B cell (primary cell): Measurements from ENCODE around the gene PRPF4. TPM values are rescaled to one million over a fixed set of nuclear protein-coding genes. Genes with fewer than 3 reads are reported as not detected.

Experiments used
- ATAC-seq: fragments of 200-7000 bp; cut with Tn5 transposase; one replicate; pipeline ENCODE4 v1.10.0; 2021; ENCODE audit warnings: low read depth, mild to moderate bottlenecking, moderate number of reproducible peaks, moderate library complexity
- CTCF ChIA-PET: fragments of 350-600 bp; sonication (Branson Sonifier 250); formaldehyde crosslinking; loops from one replicate; lab custom pipeline; 2021; ENCODE audit warnings: antibody characterized with exemption, inconsistent platforms; lab: Charles Lee
- POLR2A ChIA-PET: fragments of 350-600 bp; sonication (Branson Sonifier 250); formaldehyde crosslinking; loops from one replicate; lab custom pipeline; 2021; ENCODE audit warnings: antibody characterized with exemption; lab: Charles Lee
- DNase-seq: peaks from one replicate; pipeline ENCODE4 v3.0.0; 2013
- H2AFZ ChIP-seq: 2 replicates; pipeline ENCODE4 v1.6.1; 2012; ENCODE audit warnings: mild to moderate bottlenecking, low read depth, low read length; ENCODE audit not compliant: insufficient read depth, poor library complexity, severe bottlenecking
- H3K27ac ChIP-seq, 2 donors: 1 replicate in 1 of 2; 2 replicates in 1 of 2; pipeline ENCODE4 v1.5.1; 2012 to 2013; ENCODE audit warnings: low read length in 2 of 2, mild to moderate bottlenecking in 2 of 2, moderate library complexity in 1 of 2
- H3K27me3 ChIP-seq, 4 experiments: fragments of 200-600 bp in 1 of 4; sonication (generic) in 1 of 4; replicated peaks in 1 of 4; 1 replicate in 2 of 4; 2 replicates in 2 of 4; pipeline versions ENCODE4 v1.6.1 to v1.7.0; 2013 to 2016; ENCODE audit warnings: low read length in 3 of 4, mild to moderate bottlenecking in 2 of 4, mixed read lengths in 1 of 4, moderate library complexity in 1 of 4; ENCODE audit not compliant: insufficient read depth in 4 of 4, control insufficient read depth in 3 of 4; ENCODE audit errors: control extremely low read depth in 1 of 4
- H3K36me3 ChIP-seq, 2 experiments: replicated peaks in 1 of 2; 1 replicate in 1 of 2; 2 replicates in 1 of 2; pipeline versions ENCODE4 v1.6.1 to v1.7.1; 2013; ENCODE audit warnings: low read length in 1 of 2; ENCODE audit not compliant: insufficient read depth in 2 of 2, control insufficient read depth in 1 of 2; ENCODE audit errors: control extremely low read depth in 1 of 2, extremely low read depth in 1 of 2
- H3K4me1 ChIP-seq, 2 donors: fragments of 200-600 bp in 1 of 2; sonication (generic) in 1 of 2; 1 replicate in 1 of 2; 2 replicates in 1 of 2; pipeline versions ENCODE4 v1.5.1 to v1.6.1; 2013 to 2017; ENCODE audit warnings: low read length in 2 of 2; ENCODE audit not compliant: control insufficient read depth in 2 of 2, insufficient read depth in 2 of 2
- H3K4me2 ChIP-seq: replicated peaks from 2 replicates; pipeline ENCODE3; 2012; ENCODE audit warnings: mild to moderate bottlenecking, low read depth, low read length; ENCODE audit not compliant: poor library complexity, severe bottlenecking
- H3K4me3 ChIP-seq, 5 experiments: fragments of 200-600 bp in 1 of 5; sonication (generic) in 1 of 5; 1 replicate in 3 of 5; 2 replicates in 2 of 5; pipeline versions ENCODE4 v1.5.1 to v1.7.0; 2011 to 2016; ENCODE audit warnings: low read length in 4 of 5, mild to moderate bottlenecking in 4 of 5, low read depth in 2 of 5, control low read depth in 1 of 5, moderate library complexity in 1 of 5; ENCODE audit not compliant: insufficient read depth in 1 of 5; ENCODE audit errors: control extremely low read depth in 1 of 5, extremely low read depth in 1 of 5
- H3K79me2 ChIP-seq: fragments of 200-600 bp; sonication (generic); one replicate; pipeline ENCODE4 v1.6.0; 2016; ENCODE audit warnings: low read length; ENCODE audit not compliant: control insufficient read depth, insufficient read depth
- H3K9ac ChIP-seq: fragments of 200-600 bp; sonication (generic); 2 replicates; pipeline ENCODE4 v1.6.1; 2017; ENCODE audit warnings: mild to moderate bottlenecking, low read length, moderate library complexity
- H3K9me3 ChIP-seq, 3 donors: one replicate each; pipeline versions ENCODE4 v1.6.1 to v1.7.1; 2013; ENCODE audit warnings: low read length in 2 of 3; ENCODE audit not compliant: control insufficient read depth in 2 of 3, insufficient read depth in 1 of 3; ENCODE audit errors: control extremely low read depth in 1 of 3
- H4K20me1 ChIP-seq: 2 replicates; pipeline ENCODE4 v1.6.0; 2012; ENCODE audit warnings: mild to moderate bottlenecking, low read length; ENCODE audit not compliant: insufficient read depth, control insufficient read depth, poor library complexity, severe bottlenecking
- H3K27ac Mint-ChIP-seq: one replicate; pipeline ENCODE4 v1.8.0; 2021; ENCODE audit warnings: mixed read lengths
- H3K27me3 Mint-ChIP-seq: one replicate; pipeline ENCODE4 v1.8.0; 2021; ENCODE audit warnings: mixed read lengths
- H3K4me1 Mint-ChIP-seq: one replicate; pipeline ENCODE4 v1.8.0; 2021; ENCODE audit warnings: mixed read lengths
- H3K4me3 Mint-ChIP-seq: one replicate; pipeline ENCODE4 v1.8.0; 2021; ENCODE audit warnings: mixed read lengths
- H3K9me3 Mint-ChIP-seq: one replicate; pipeline ENCODE4 v1.8.0; 2022; ENCODE audit warnings: mixed read lengths; ENCODE audit not compliant: insufficient read depth
- CTCF ChIP-seq: fragments of 200-600 bp; IDR thresholded peaks from one replicate; pipeline ENCODE4 v1.8.0; 2022; ENCODE audit warnings: antibody characterized with exemption, mild to moderate bottlenecking
- EZH2 ChIP-seq: IDR thresholded peaks from 2 replicates; pipeline ENCODE4 v1.6.1; 2012; ENCODE audit warnings: borderline replicate concordance, low read depth, mild to moderate bottlenecking, moderate library complexity, low read length; ENCODE audit not compliant: insufficient read depth, poor library complexity, severe bottlenecking
- WGBS: methylation state at CpG from one replicate; pipeline ENCODE4 v1.1.5; 2013; ENCODE audit warnings: missing lambda C conversion rate; ENCODE audit not compliant: insufficient coverage; 5-methylcytosine and 5-hydroxymethylcytosine counted together
- intact Hi-C: fragments of 100-400 bp; cut with micrococcal nuclease; formaldehyde crosslinking; loops from one replicate; pipeline ENCODE4 v1.10.0; 2022
- polyA plus RNA-seq: library from polyadenylated mRNA; depleted of rRNA; stranded (reverse); fragments of >200 nt; gene quantifications from 2 replicates; pipeline ENCODE4 v1.2.3, GENCODE V29; 2012
- total RNA-seq, 2 donors: library from RNA; stranded (reverse); fragments of 120-200 nt in 1 of 2; gene quantifications; 1 replicate in 1 of 2; 2 replicates in 1 of 2; pipeline versions ENCODE4 v1.2.3 to v1.2.4, GENCODE V29; 2013 to 2022

Gene PRPF4
- total and polyA plus RNA-seq, 2 donors (not counting 1 experiment from before 2014, with no cell fraction given) = 11.4 to 30.8 TPM

- Mint-ChIP-seq H3K4me1 (no peaks in the 10 kb centered on the region), H3K9me3 (no peaks in the 10 kb centered on the region), H3K4me3 (no peak overlapping the region), H3K27ac (no peak overlapping the region), H3K27me3 (peaks cover 14% of the 10 kb centered on the region)
- no peaks in the 10 kb centered on the region for H3K9me3 ChIP-seq
- peaks cover 0 to 5% (median 0%) of the 10 kb centered on the region in 4 experiments for H3K27me3 ChIP-seq
- H3K4me3 ChIP-seq = no peak overlapping the region
- no peak overlapping the region for H3K27ac ChIP-seq
- no peaks in the 10 kb centered on the region for H4K20me1 ChIP-seq
- H3K4me2 ChIP-seq = no peak overlapping the region
- no peaks in the 10 kb centered on the region for H3K79me2 ChIP-seq
- ChIA-PET POLR2A (no interaction called here), CTCF (no interaction called here)
- peaks cover 0 to 10% of the 10 kb centered on the region in 2 experiments for H3K36me3 ChIP-seq
- 83% methylated on average over 7 of the region's 9 CpGs for WGBS
- no peak overlapping the region for H3K9ac ChIP-seq
- TF ChIP-seq EZH2 = no peak
- no peak for TF ChIP-seq CTCF
- no peaks in the 10 kb centered on the region for H3K4me1 ChIP-seq
- intact Hi-C loops = no loop called here
- DNase-seq (no peak), ATAC-seq (no peak)
- H2AFZ ChIP-seq = no peak overlapping the region
Measured at GRCh38 chr9:113296796-113297558, 21.5 kb downstream of the PRPF4 start.

- ChIA-PET POLR2A (no interaction called here), CTCF (no interaction called here)
- Histone ChIP-seq H3K4me3 (no peak overlapping the region), H3K27me3 (peaks cover 0 to 5% (median 0%) of the 10 kb centered on the region in 4 experiments), H3K79me2 (no peaks in the 10 kb centered on the region), H2AFZ (no peak overlapping the region), H3K36me3 (no peaks in the 10 kb centered on the region), H3K9me3 (no peaks in the 10 kb centered on the region), H4K20me1 (no peaks in the 10 kb centered on the region), H3K4me1 (no peaks in the 10 kb centered on the region), H3K27ac (no peak overlapping the region), H3K4me2 (no peak overlapping the region), H3K9ac (no peak overlapping the region)
- TF ChIP-seq CTCF (no peak), EZH2 (no peak)
- no peaks in the 10 kb centered on the region for H3K9me3 Mint-ChIP-seq
- 100% methylated on average over 7 of the region's 8 CpGs for WGBS
- H3K4me3 Mint-ChIP-seq = no peak overlapping the region
- DNase-seq (no peak), ATAC-seq (no peak)
- H3K27ac Mint-ChIP-seq = no peak overlapping the region
- H3K27me3 Mint-ChIP-seq = peaks cover 24% of the 10 kb centered on the region
- intact Hi-C loops = no loop called here
- no peaks in the 10 kb centered on the region for H3K4me1 Mint-ChIP-seq
Measured at GRCh38 chr9:113298311-113298710, 22.9 kb downstream of the PRPF4 start.
